GM19467 (cell line): Measurements from ENCODE around the gene PIH1D1.

ENCODE experiments used
- ATAC-seq: cut with Tn5 transposase; IDR thresholded peaks from one replicate; pipeline ENCODE4 v1.9.1; 2021; ENCODE audit warnings: mild to moderate bottlenecking, moderate library complexity; ENCODE audit not compliant: unreplicated experiment

Gene PIH1D1

GRCh38 chr19:49421039-49421877 is 30.4 kb downstream of the PIH1D1 start:
- no peak for ATAC-seq

GRCh38 chr19:49420227-49420626 is 31.4 kb downstream of the PIH1D1 start:
- no peak for ATAC-seq

- no peak for ATAC-seq
These were observed 32.4 kb downstream of the PIH1D1 start for GRCh38 chr19:49419173-49419572.

- ATAC-seq: no peak
These were observed 33.1 kb downstream of the PIH1D1 start for GRCh38 chr19:49418511-49418910.

GRCh38 chr19:49417088-49417487 is 34.5 kb downstream of the PIH1D1 start:
- ATAC-seq: no peak

GRCh38 chr19:49415810-49416200 is 35.8 kb downstream of the PIH1D1 start:
- no peak for ATAC-seq

- no peak for ATAC-seq
These were observed 36.4 kb downstream of the PIH1D1 start for GRCh38 chr19:49415102-49415809.

GRCh38 chr19:49414256-49414655 is 37.4 kb downstream of the PIH1D1 start:
- ATAC-seq: no peak

GRCh38 chr19:49413348-49413747 is 38.3 kb downstream of the PIH1D1 start:
- no peak for ATAC-seq

- no peak for ATAC-seq
These were observed 39.8 kb downstream of the PIH1D1 start for GRCh38 chr19:49411681-49412326.

- ATAC-seq: no peak
These were observed 42.1 kb downstream of the PIH1D1 start for GRCh38 chr19:49409441-49410029.

- ATAC-seq: no peak
These were observed 42.7 kb downstream of the PIH1D1 start for GRCh38 chr19:49408816-49409440.

GRCh38 chr19:49407482-49408015 is 44.1 kb downstream of the PIH1D1 start:
- ATAC-seq: no peak

GRCh38 chr19:49407079-49407478 is 44.5 kb downstream of the PIH1D1 start:
- ATAC-seq: no peak

- no peak for ATAC-seq
These were observed 48.0 kb downstream of the PIH1D1 start for GRCh38 chr19:49403404-49404187.

GRCh38 chr19:49400029-49400428 is 51.6 kb downstream of the PIH1D1 start:
- ATAC-seq: no peak

- ATAC-seq: no peak
These were observed 52.7 kb downstream of the PIH1D1 start for GRCh38 chr19:49398931-49399330.

- no peak for ATAC-seq
These were observed 53.5 kb downstream of the PIH1D1 start for GRCh38 chr19:49398001-49398615.

- no peak for ATAC-seq
These were observed 54.7 kb downstream of the PIH1D1 start for GRCh38 chr19:49396738-49397505.
